CD4-positive, alpha-beta T cell (primary cell): ENCODE measurements around the gene HBG2. TPM values are rescaled to one million over a fixed set of nuclear protein-coding genes. Genes with fewer than 3 reads are reported as not detected.

Experiments
- ATAC-seq: fragments of 200-7000 bp; cut with Tn5 transposase; one replicate; pipeline ENCODE4 v1.10.0; 2022; ENCODE audit warnings: mild to moderate bottlenecking; ENCODE audit not compliant: poor library complexity
- CTCF ChIA-PET: fragments of 350-600 bp; sonication (Branson Sonifier 250); formaldehyde crosslinking; loops from one replicate; lab custom pipeline; 2021; ENCODE audit warnings: antibody characterized with exemption, inconsistent platforms; lab: Charles Lee
- POLR2A ChIA-PET: fragments of 350-600 bp; sonication (Branson Sonifier 250); formaldehyde crosslinking; loops from one replicate; lab custom pipeline; 2021; ENCODE audit warnings: antibody characterized with exemption, inconsistent platforms; lab: Charles Lee
- DNase-seq, 14 experiments: peaks; one replicate each; pipeline ENCODE4 v3.0.0-alpha.2; 2013 to 2020; ENCODE audit warnings: mixed read lengths in 2 of 14
- H3K27ac ChIP-seq, 2 donors: one replicate each; pipeline versions ENCODE4 v1.5.1 to v1.7.0; 2013; ENCODE audit warnings: low read length in 2 of 2, low read depth in 1 of 2, mild to moderate bottlenecking in 1 of 2
- H3K27me3 ChIP-seq, 2 experiments: 1 replicate in 1 of 2; 2 replicates in 1 of 2; pipeline versions ENCODE4 v1.6.1 to v1.7.0; 2013; ENCODE audit warnings: low read length in 2 of 2, control low read depth in 1 of 2, mild to moderate bottlenecking in 1 of 2, moderate library complexity in 1 of 2; ENCODE audit not compliant: insufficient read depth in 2 of 2, control insufficient read depth in 1 of 2
- H3K36me3 ChIP-seq: one replicate; pipeline ENCODE4 v1.6.1; 2013; ENCODE audit warnings: low read length, control low read depth; ENCODE audit not compliant: insufficient read depth
- H3K4me1 ChIP-seq: one replicate; pipeline ENCODE4 v1.6.1; 2013; ENCODE audit warnings: low read length, control low read depth; ENCODE audit not compliant: insufficient read depth
- H3K4me3 ChIP-seq: one replicate; pipeline ENCODE4 v1.5.1; 2013; ENCODE audit warnings: mild to moderate bottlenecking, low read length, moderate library complexity
- H3K9me3 ChIP-seq, 2 experiments: 1 replicate in 1 of 2; 2 replicates in 1 of 2; pipeline versions ENCODE4 v1.6.1 to v1.7.0; 2013; ENCODE audit warnings: low read length in 2 of 2, mild to moderate bottlenecking in 2 of 2, control low read depth in 1 of 2, moderate library complexity in 1 of 2; ENCODE audit not compliant: control insufficient read depth in 1 of 2, insufficient read depth in 1 of 2
- H3K27ac Mint-ChIP-seq: one replicate; pipeline ENCODE4 v1.8.0; 2020; ENCODE audit warnings: mixed read lengths
- H3K27me3 Mint-ChIP-seq: one replicate; pipeline ENCODE4 v1.8.0; 2021; ENCODE audit warnings: mixed read lengths
- H3K36me3 Mint-ChIP-seq: one replicate; pipeline ENCODE4 v1.8.0; 2021; ENCODE audit warnings: low read depth, mixed read lengths
- H3K4me1 Mint-ChIP-seq: one replicate; pipeline ENCODE4 v1.8.0; 2021; ENCODE audit warnings: low read depth, mixed read lengths
- H3K4me3 Mint-ChIP-seq: one replicate; pipeline ENCODE4 v1.8.0; 2020; ENCODE audit warnings: mild to moderate bottlenecking, mixed read lengths
- H3K9me3 Mint-ChIP-seq: one replicate; pipeline ENCODE4 v1.8.0; 2020; ENCODE audit warnings: mixed read lengths
- CTCF ChIP-seq: fragments of 200-600 bp; IDR thresholded peaks from one replicate; pipeline ENCODE4 v1.8.0; 2022; ENCODE audit warnings: antibody characterized with exemption, mild to moderate bottlenecking
- intact Hi-C, 2 experiments: fragments of 100-400 bp; cut with DNase I in 1 of 2; cut with micrococcal nuclease in 1 of 2; formaldehyde crosslinking; loops; one replicate each; pipeline versions ENCODE4 v1.15.1 to v1.9.0; 2023 to 2025; cut with DNase I, micrococcal nuclease
- total RNA-seq, 174 experiments: library from RNA in 2 of 174; stranded (reverse) in 2 of 174; gene quantifications; one replicate each; pipeline ENCODE4 v1.2.3 and lab custom pipeline; 2021 to 2026

Gene HBG2
- total RNA-seq, 2 experiments from 2014 or later = not detected

GRCh38 chr11:5277807-5278382 is 23.3 kb upstream of the HBG2 start:
- H3K27me3 Mint-ChIP-seq = no peaks in the 10 kb centered on the region
- no peak for DNase-seq
- no peak overlapping the region for H3K27ac Mint-ChIP-seq
- Histone ChIP-seq H3K4me3 (no peak overlapping the region), H3K9me3 (no peaks in the 10 kb centered on the region), H3K27me3 (no peaks in the 10 kb centered on the region), H3K4me1 (no peaks in the 10 kb centered on the region), H3K36me3 (no peaks in the 10 kb centered on the region), H3K27ac (no peak overlapping the region)
- no peaks in the 10 kb centered on the region for H3K4me1 Mint-ChIP-seq
- CTCF ChIA-PET = no interaction called here
- no peak for TF ChIP-seq CTCF
- H3K4me3 Mint-ChIP-seq = no peak overlapping the region
- H3K36me3 Mint-ChIP-seq = no peaks in the 10 kb centered on the region
- ATAC-seq = no peak
- H3K9me3 Mint-ChIP-seq = no peaks in the 10 kb centered on the region
- intact Hi-C loops = no loop called here
- POLR2A ChIA-PET = no interaction called here

GRCh38 chr11:5276697-5277096 is 22.1 kb upstream of the HBG2 start:
- H3K4me3 ChIP-seq = no peak overlapping the region
- ChIA-PET CTCF (no interaction called here), POLR2A (no interaction called here)
- H3K4me3 Mint-ChIP-seq = no peak overlapping the region
- no peaks in the 10 kb centered on the region for H3K36me3 Mint-ChIP-seq
- DNase-seq (no peak), ATAC-seq (no peak)
- no peaks in the 10 kb centered on the region for H3K36me3 ChIP-seq
- H3K9me3 Mint-ChIP-seq = no peaks in the 10 kb centered on the region
- TF ChIP-seq CTCF = no peak
- no peaks in the 10 kb centered on the region for H3K4me1 Mint-ChIP-seq
- H3K27ac Mint-ChIP-seq = no peak overlapping the region
- no peaks in the 10 kb centered on the region for H3K4me1 ChIP-seq
- no peak overlapping the region for H3K27ac ChIP-seq
- intact Hi-C loops = no loop called here
- no peaks in the 10 kb centered on the region for H3K9me3 ChIP-seq
- H3K27me3 ChIP-seq = no peaks in the 10 kb centered on the region
- H3K27me3 Mint-ChIP-seq = no peaks in the 10 kb centered on the region

- H3K4me1 ChIP-seq = no peaks in the 10 kb centered on the region
- no peaks in the 10 kb centered on the region for H3K36me3 Mint-ChIP-seq
- H3K4me1 Mint-ChIP-seq = no peaks in the 10 kb centered on the region
- no peak for TF ChIP-seq CTCF
- no peaks in the 10 kb centered on the region for H3K27me3 Mint-ChIP-seq
- ChIA-PET POLR2A (no interaction called here), CTCF (no interaction called here)
- H3K27ac ChIP-seq = no peak overlapping the region
- H3K4me3 Mint-ChIP-seq = no peak overlapping the region
- H3K27ac Mint-ChIP-seq = no peak overlapping the region
- intact Hi-C loops = no loop called here
- no peaks in the 10 kb centered on the region for H3K36me3 ChIP-seq
- no peaks in the 10 kb centered on the region for H3K9me3 ChIP-seq
- H3K27me3 ChIP-seq = no peaks in the 10 kb centered on the region
- no peak overlapping the region for H3K4me3 ChIP-seq
- no peaks in the 10 kb centered on the region for H3K9me3 Mint-ChIP-seq
- ATAC-seq (no peak), DNase-seq (no peak)
Measured at GRCh38 chr11:5275369-5276110, 21.0 kb upstream of the HBG2 start.
